GM12864 (cell line): ENCODE data around the gene STX2.

Experiments
- DNase-seq: peaks from one replicate; pipeline ENCODE4 v3.0.0-alpha.2; 2011; ENCODE audit warnings: low read depth
- H3K4me3 ChIP-seq: 2 replicates; pipeline ENCODE4 v1.5.1; 2011; ENCODE audit warnings: mild to moderate bottlenecking, low read depth, low read length, control low read depth
- CTCF ChIP-seq: IDR thresholded peaks from 2 replicates; pipeline ENCODE4 v1.5.1; 2011; ENCODE audit warnings: low read depth, mild to moderate bottlenecking, moderate library complexity, low read length, control low read depth, inconsistent platforms; ENCODE audit errors: missing control alignments

STX2 gene

GRCh38 chr12:130765186-130765659 is 73.8 kb downstream of the STX2 start:
- no peak for TF ChIP-seq CTCF
- no peak overlapping the region for H3K4me3 ChIP-seq
- DNase-seq: no peak

- no peak for DNase-seq
- TF ChIP-seq CTCF: no peak
- no peak overlapping the region for H3K4me3 ChIP-seq
Observed at GRCh38 chr12:130764475-130765185, 74.4 kb downstream of the STX2 start.

- no peak for TF ChIP-seq CTCF
- no peak for DNase-seq
Observed at GRCh38 chr12:130764073-130764472, 75.0 kb downstream of the STX2 start.

GRCh38 chr12:130762319-130762675 is 76.8 kb downstream of the STX2 start:
- peak overlapping the region; percentile 31; the same call in 1 of the 2 replicates for H3K4me3 ChIP-seq
- TF ChIP-seq CTCF: no peak
- DNase-seq: no peak

More at GRCh38 chr12:130764073-130764472, 75.0 kb downstream of the STX2 start:
- H3K4me3 ChIP-seq: no peak overlapping the region

GRCh38 chr12:130761537-130762318 is 77.3 kb downstream of the STX2 start:
- DNase-seq: no peak
- peak; percentile 75 for TF ChIP-seq CTCF
- H3K4me3 ChIP-seq: peak overlapping the region; percentile 31

GRCh38 chr12:130754234-130754901 is 84.7 kb downstream of the STX2 start:
- TF ChIP-seq CTCF: no peak
- no peak overlapping the region for H3K4me3 ChIP-seq
- DNase-seq: no peak
